Osteocyte (in vitro differentiated cells): ENCODE measurements around the gene XAB2. TPM values are rescaled to one million over a fixed set of nuclear protein-coding genes. Genes with fewer than 3 reads are reported as not detected.
"Not testable (repeated sequence)": the region's sequence is repeated elsewhere in the genome, so short reads cannot be mapped to it uniquely, and the experiment has no call there.

Experiments
- DNase-seq: peaks from one replicate; pipeline ENCODE4 v3.0.0; 2021; ENCODE audit warnings: mixed read lengths; ENCODE audit not compliant: unreplicated experiment; ENCODE audit errors: extremely low spot score
- H3K27ac Mint-ChIP-seq: one replicate; pipeline ENCODE4 v1.8.0; 2021; ENCODE audit warnings: mild to moderate bottlenecking, mixed read lengths; ENCODE audit not compliant: unreplicated experiment
- H3K27me3 Mint-ChIP-seq: one replicate; pipeline ENCODE4 v1.8.0; 2021; ENCODE audit warnings: mixed read lengths; ENCODE audit not compliant: unreplicated experiment
- H3K36me3 Mint-ChIP-seq: one replicate; pipeline ENCODE4 v1.8.0; 2021; ENCODE audit warnings: mixed read lengths; ENCODE audit not compliant: unreplicated experiment
- H3K4me1 Mint-ChIP-seq: one replicate; pipeline ENCODE4 v1.8.0; 2021; ENCODE audit warnings: mixed read lengths; ENCODE audit not compliant: unreplicated experiment
- H3K4me3 Mint-ChIP-seq: one replicate; pipeline ENCODE4 v1.8.0; 2021; ENCODE audit warnings: mild to moderate bottlenecking, moderate library complexity, mixed read lengths; ENCODE audit not compliant: unreplicated experiment
- H3K9me3 Mint-ChIP-seq: one replicate; pipeline ENCODE4 v1.8.0; 2021; ENCODE audit warnings: mixed read lengths; ENCODE audit not compliant: unreplicated experiment
- CTCF ChIP-seq: fragments of 200-600 bp; sonication (generic); IDR thresholded peaks from 2 replicates; pipeline ENCODE4 v1.5.0; 2021; ENCODE audit warnings: antibody characterized with exemption, mild to moderate bottlenecking, moderate library complexity
- total RNA-seq: library from RNA; stranded (reverse); gene quantifications from 2 replicates; pipeline ENCODE4 v1.2.1, GENCODE V29; 2021

The XAB2 gene
- total RNA-seq, 1 donor from 2014 or later: 41.7 TPM

- Mint-ChIP-seq H3K36me3 (no peaks in the 10 kb centered on the region), H3K4me1 (no peaks in the 10 kb centered on the region), H3K27me3 (no peaks in the 10 kb centered on the region), H3K4me3 (no peak overlapping the region), H3K27ac (no peak overlapping the region), H3K9me3 (no peaks in the 10 kb centered on the region)
- no peak for DNase-seq
- TF ChIP-seq CTCF: no peak
Observed at GRCh38 chr19:7645163-7645562, 15.8 kb upstream of the XAB2 start.

- H3K4me1 Mint-ChIP-seq: no peaks in the 10 kb centered on the region
- TF ChIP-seq CTCF: no peak
- no peak overlapping the region for H3K4me3 Mint-ChIP-seq
- H3K9me3 Mint-ChIP-seq: no peaks in the 10 kb centered on the region
- no peak for DNase-seq
- no peaks in the 10 kb centered on the region for H3K27me3 Mint-ChIP-seq
- no peak overlapping the region for H3K27ac Mint-ChIP-seq
- no peaks in the 10 kb centered on the region for H3K36me3 Mint-ChIP-seq
Observed at GRCh38 chr19:7644550-7644877, 15.2 kb upstream of the XAB2 start.

GRCh38 chr19:7643629-7644549 lies 14.5 kb upstream of the XAB2 start:
- not testable (repeated sequence) for H3K9me3 Mint-ChIP-seq, H3K4me1 Mint-ChIP-seq, DNase-seq, H3K27ac Mint-ChIP-seq, H3K4me3 Mint-ChIP-seq, H3K27me3 Mint-ChIP-seq, H3K36me3 Mint-ChIP-seq

- H3K27ac Mint-ChIP-seq: no peak overlapping the region
- H3K27me3 Mint-ChIP-seq: no peaks in the 10 kb centered on the region
- DNase-seq: no peak
- no peaks in the 10 kb centered on the region for H3K36me3 Mint-ChIP-seq
- H3K4me1 Mint-ChIP-seq: no peaks in the 10 kb centered on the region
- no peak for TF ChIP-seq CTCF
- no peaks in the 10 kb centered on the region for H3K9me3 Mint-ChIP-seq
- no peak overlapping the region for H3K4me3 Mint-ChIP-seq
Observed at GRCh38 chr19:7643031-7643415, 13.7 kb upstream of the XAB2 start.

- no peak for DNase-seq
- Mint-ChIP-seq H3K4me3 (no peak overlapping the region), H3K4me1 (no peaks in the 10 kb centered on the region), H3K9me3 (no peaks in the 10 kb centered on the region), H3K27ac (no peak overlapping the region), H3K36me3 (no peaks in the 10 kb centered on the region), H3K27me3 (no peaks in the 10 kb centered on the region)
- no peak for TF ChIP-seq CTCF
Observed at GRCh38 chr19:7642295-7643030, 13.1 kb upstream of the XAB2 start.
